Neural cell (in vitro differentiated cells): ENCODE measurements around the gene SIX1. TPM values are rescaled to one million over a fixed set of nuclear protein-coding genes. Genes with fewer than 3 reads are reported as not detected.

Experiments
- H2AFZ ChIP-seq: fragments of 200-600, 300-800 bp; sonication (generic), shearing (Covaris generic); 2 replicates; pipeline ENCODE4 v1.6.0; 2014; ENCODE audit warnings: low read depth, mild to moderate bottlenecking, antibody characterized with exemption, low read length, moderate library complexity
- H3F3A ChIP-seq: fragments of 200-600 bp; shearing (Covaris generic); 2 replicates; pipeline ENCODE4 v1.6.1; 2016; ENCODE audit warnings: mild to moderate bottlenecking, moderate library complexity, mixed read lengths, antibody characterized with exemption, low read length; ENCODE audit not compliant: insufficient read depth, poor library complexity, severe bottlenecking
- H3K27ac ChIP-seq: fragments of 200-600, 300-800 bp; sonication (generic), shearing (Covaris generic); 2 replicates; pipeline ENCODE4 v1.5.1; 2014; ENCODE audit warnings: mild to moderate bottlenecking, low read length, moderate library complexity
- H3K27me3 ChIP-seq: fragments of 300-800, 200-600 bp; sonication (generic), shearing (Covaris generic); 2 replicates; pipeline ENCODE4 v1.6.0; 2014; ENCODE audit warnings: mild to moderate bottlenecking, low read depth, low read length, moderate library complexity; ENCODE audit not compliant: insufficient read depth
- H3K36me3 ChIP-seq: fragments of 300-800, 200-600 bp; sonication (generic), shearing (Covaris generic); 2 replicates; pipeline ENCODE4 v1.5.1; 2014; ENCODE audit warnings: mild to moderate bottlenecking, antibody characterized with exemption, low read length, moderate library complexity; ENCODE audit not compliant: insufficient read depth
- H3K4me2 ChIP-seq: fragments of 300-800, 200-600 bp; sonication (generic), shearing (Covaris generic); 2 replicates; pipeline ENCODE4 v1.6.0; 2014; ENCODE audit warnings: mild to moderate bottlenecking, low read length
- H3K4me3 ChIP-seq: fragments of 300-800, 200-600 bp; sonication (generic), shearing (Covaris generic); 2 replicates; pipeline ENCODE4 v1.5.1; 2014; ENCODE audit warnings: mild to moderate bottlenecking, low read length, moderate library complexity
- H3K79me2 ChIP-seq: fragments of 200-600 bp; shearing (Covaris generic); replicated peaks from 2 replicates; pipeline ENCODE4 v1.6.0; 2014; ENCODE audit warnings: mild to moderate bottlenecking, low read length, moderate library complexity; ENCODE audit not compliant: insufficient read depth
- H3K9ac ChIP-seq: fragments of 300-800, 200-600 bp; sonication (generic), shearing (Covaris generic); 2 replicates; pipeline ENCODE4 v1.6.1; 2016; ENCODE audit warnings: mild to moderate bottlenecking, low read length, mixed read lengths
- H3K9me2 ChIP-seq: fragments of 200-600 bp; shearing (Covaris generic); 2 replicates; pipeline ENCODE4 v1.6.1; 2016; ENCODE audit warnings: mild to moderate bottlenecking, low read length, mixed read lengths; ENCODE audit not compliant: insufficient read depth
- H3K9me3 ChIP-seq: fragments of 200-600, 300-800 bp; sonication (generic), shearing (Covaris generic); 2 replicates; pipeline ENCODE4 v1.6.1; 2016; ENCODE audit warnings: mild to moderate bottlenecking, mixed run types, low read length, moderate library complexity, mixed read lengths
- H4K20me1 ChIP-seq: fragments of 200-600 bp; shearing (Covaris generic); 2 replicates; pipeline ENCODE4 v1.6.1; 2016; ENCODE audit warnings: mild to moderate bottlenecking, mixed run types; ENCODE audit not compliant: insufficient read depth
- CTCF ChIP-seq: fragments of 450-650 bp; IDR thresholded peaks from 2 replicates; pipeline ENCODE4 v1.5.1; 2014; ENCODE audit warnings: antibody characterized with exemption, mild to moderate bottlenecking, moderate library complexity; ENCODE audit not compliant: poor library complexity, severe bottlenecking
- EP300 ChIP-seq: fragments of 450-650 bp; conservative IDR thresholded peaks from 2 replicates; pipeline ENCODE4 v1.6.1; 2014; ENCODE audit warnings: antibody characterized with exemption, mild to moderate bottlenecking, moderate library complexity; ENCODE audit not compliant: poor library complexity, severe bottlenecking
- EZH2 ChIP-seq: fragments of 200-600, 300-800 bp; shearing (Covaris generic), sonication (generic); IDR thresholded peaks from 2 replicates; pipeline ENCODE4 v1.6.1; 2014; ENCODE audit warnings: antibody characterized with exemption, low read length, borderline replicate concordance, mild to moderate bottlenecking; ENCODE audit not compliant: insufficient read depth, poor library complexity, severe bottlenecking
- MXI1 ChIP-seq: fragments of 450-650 bp; conservative IDR thresholded peaks from 2 replicates; pipeline ENCODE4 v1.6.1; 2014; ENCODE audit warnings: antibody characterized with exemption, mild to moderate bottlenecking; ENCODE audit not compliant: poor library complexity, severe bottlenecking
- POLR2AphosphoS5 ChIP-seq: IDR thresholded peaks from 2 replicates; pipeline ENCODE4 v1.6.1; 2012
- RAD21 ChIP-seq: fragments of 450-650 bp; conservative IDR thresholded peaks from 2 replicates; pipeline ENCODE4 v1.6.1; 2014; ENCODE audit warnings: antibody characterized with exemption, mild to moderate bottlenecking, moderate library complexity
- REST ChIP-seq: IDR thresholded peaks from 2 replicates; pipeline ENCODE4 v1.6.1; 2012; ENCODE audit warnings: borderline replicate concordance
- SMC3 ChIP-seq: fragments of 450-650 bp; conservative IDR thresholded peaks from 2 replicates; pipeline ENCODE4 v1.6.1; 2014; ENCODE audit warnings: antibody characterized with exemption, mild to moderate bottlenecking, moderate library complexity; ENCODE audit not compliant: poor library complexity
- TAF1 ChIP-seq: IDR thresholded peaks from 2 replicates; pipeline ENCODE4 v1.6.1; 2012; ENCODE audit warnings: low read depth
- polyA plus RNA-seq: library from polyadenylated mRNA; depleted of rRNA; stranded (reverse); fragments of >200 nt; gene quantifications from 2 replicates; pipeline ENCODE4 v1.2.3, GENCODE V29; 2014

Gene SIX1
- polyA plus RNA-seq, 1 donor from 2014 or later = not detected

DNA sequence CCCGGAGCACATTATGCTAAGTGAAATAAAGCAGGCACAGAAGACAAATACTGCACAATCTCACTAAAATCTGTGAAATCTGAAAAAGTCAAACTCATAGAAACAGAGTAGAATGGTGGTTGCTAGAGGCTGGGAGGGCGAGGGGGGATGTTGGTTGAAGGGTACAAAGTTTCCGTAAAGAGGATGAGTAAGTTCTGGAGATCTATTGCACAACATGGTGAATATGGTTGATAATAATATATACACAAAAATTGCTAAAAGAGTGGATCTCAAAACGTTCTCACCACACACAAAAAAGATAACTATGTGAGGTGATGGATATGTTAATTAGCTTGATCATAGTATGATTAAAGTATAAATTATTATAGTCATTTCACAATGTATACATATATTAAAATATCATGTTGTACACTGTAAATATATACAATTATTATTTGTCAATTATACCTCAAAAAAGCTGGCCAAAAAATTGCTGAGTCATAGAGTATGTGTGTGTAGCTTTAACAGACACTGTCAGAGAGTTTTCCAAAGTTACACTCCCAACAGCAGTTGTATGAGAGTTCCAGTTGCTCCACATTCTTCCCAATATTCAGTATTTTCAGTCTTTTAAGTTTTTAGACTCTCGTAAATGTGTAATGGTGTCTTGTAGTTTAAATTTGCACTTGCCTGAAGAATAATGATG lies 19.3 kb upstream of the SIX1 start:
- Histone ChIP-seq H4K20me1 (no peaks in the 10 kb centered on the region), H3K27me3 (no peaks in the 10 kb centered on the region), H3K79me2 (no peaks in the 10 kb centered on the region), H3K36me3 (no peaks in the 10 kb centered on the region), H3K4me2 (no peak overlapping the region), H3K27ac (no peak overlapping the region), H3K9me3 (no peaks in the 10 kb centered on the region), H3K4me3 (no peak overlapping the region), H2AFZ (no peak overlapping the region), H3K9me2 (no peaks in the 10 kb centered on the region), H3F3A (no peaks in the 10 kb centered on the region), H3K9ac (no peak overlapping the region)
- no peak for TF ChIP-seq CTCF
- no peak for TF ChIP-seq MXI1
- no peak for TF ChIP-seq RAD21
- TF ChIP-seq SMC3 = no peak
- TF ChIP-seq EZH2 = no peak
- no peak for TF ChIP-seq EP300
- TF ChIP-seq POLR2AphosphoS5 = no peak

- no peaks in the 10 kb centered on the region for H3K36me3 ChIP-seq
- no peak overlapping the region for H3K9ac ChIP-seq
- H3K4me3 ChIP-seq = no peak overlapping the region
- H3K4me2 ChIP-seq = no peak overlapping the region
- H3K79me2 ChIP-seq = no peaks in the 10 kb centered on the region
- H2AFZ ChIP-seq = no peak overlapping the region
- no peaks in the 10 kb centered on the region for H4K20me1 ChIP-seq
- no peaks in the 10 kb centered on the region for H3K9me2 ChIP-seq
- H3K27me3 ChIP-seq = peaks cover 7% of the 10 kb centered on the region
- H3K9me3 ChIP-seq = no peaks in the 10 kb centered on the region
- no peaks in the 10 kb centered on the region for H3F3A ChIP-seq
- TF ChIP-seq POLR2AphosphoS5 = no peak
- TF ChIP-seq CTCF = no peak
- no peak for TF ChIP-seq EP300
- TF ChIP-seq EZH2 = no peak
- H3K27ac ChIP-seq = no peak overlapping the region
Measured at GRCh38 chr14:60665177-60665550, 15.9 kb upstream of the SIX1 start.

- Histone ChIP-seq H3K27me3 (peaks cover 26% of the 10 kb centered on the region), H3K9me3 (no peaks in the 10 kb centered on the region), H3K4me2 (no peak overlapping the region), H4K20me1 (no peaks in the 10 kb centered on the region), H3K27ac (no peak overlapping the region), H3K9ac (no peak overlapping the region), H3K79me2 (no peaks in the 10 kb centered on the region), H3K9me2 (no peaks in the 10 kb centered on the region), H3K36me3 (no peaks in the 10 kb centered on the region), H3F3A (no peaks in the 10 kb centered on the region), H3K4me3 (no peak overlapping the region), H2AFZ (no peak overlapping the region)
- TF ChIP-seq RAD21 (no peak), CTCF (no peak), SMC3 (no peak), TAF1 (no peak), MXI1 (no peak), POLR2AphosphoS5 (no peak), REST (no peak), EZH2 (no peak), EP300 (no peak)
Measured at GRCh38 chr14:60662982-60663381, 13.7 kb upstream of the SIX1 start.
